HepG2 (cell line): ENCODE data around the gene TOR4A. TPM values are rescaled to one million over a fixed set of nuclear protein-coding genes. Genes with fewer than 3 reads are reported as not detected.

ENCODE experiments used
- ADNP ChIP-seq: sonication (generic); formaldehyde crosslinking; IDR thresholded peaks from 2 replicates; pipeline ENCODE4 v1.4.0; 2020; ENCODE audit warnings: missing genetic modification reagents
- CEBPZ ChIP-seq: IDR thresholded peaks from 2 replicates; pipeline ENCODE4 v1.6.1; 2012; ENCODE audit warnings: low read length, improper control_type of control experiment
- FOXK2 ChIP-seq: fragments of 450-650 bp; IDR thresholded peaks from 2 replicates; pipeline ENCODE4 v1.6.1; 2016
- HDAC6 ChIP-seq: fragments of 200-600 bp; sonication (generic); IDR thresholded peaks from 2 replicates; pipeline ENCODE4 v1.7.0; 2017; ENCODE audit warnings: mild to moderate bottlenecking, antibody characterized with exemption, low read length, low read depth
- HNF4A ChIP-seq: sonication (generic); formaldehyde crosslinking; IDR thresholded peaks from 2 replicates; pipeline ENCODE4 v1.4.0; 2020; ENCODE audit warnings: missing genetic modification reagents
- HNRNPH1 ChIP-seq: fragments of 200-400 bp; formaldehyde crosslinking; optimal IDR thresholded peaks from 2 replicates; pipeline ENCODE3; 2017; ENCODE audit warnings: mild to moderate bottlenecking, low read depth, low read length
- KDM6A ChIP-seq: IDR thresholded peaks from 2 replicates; pipeline ENCODE4 v1.6.1; 2016; ENCODE audit warnings: low read depth
- MEF2D ChIP-seq: sonication (generic); formaldehyde crosslinking; IDR thresholded peaks from 2 replicates; pipeline ENCODE4 v1.5.1; 2020; ENCODE audit warnings: mild to moderate bottlenecking, missing genetic modification reagents
- MIER2 ChIP-seq: IDR thresholded peaks from 2 replicates; pipeline ENCODE4 v1.6.1; 2016; ENCODE audit warnings: missing biosample characterization, missing genetic modification reagents
- PAF1 ChIP-seq: IDR thresholded peaks from 2 replicates; pipeline ENCODE4 v1.6.1; 2016; ENCODE audit warnings: missing genetic modification reagents, missing compliant biosample characterization
- PCBP1 ChIP-seq: fragments of 200-400 bp; formaldehyde crosslinking; IDR thresholded peaks from 2 replicates; pipeline ENCODE4 v1.6.1; 2017; ENCODE audit warnings: mild to moderate bottlenecking, low read depth, low read length, borderline replicate concordance
- SYNCRIP ChIP-seq: fragments of 200-400 bp; formaldehyde crosslinking; IDR thresholded peaks from 2 replicates; pipeline ENCODE4 v1.6.1; 2018; ENCODE audit warnings: mild to moderate bottlenecking, low read depth, low read length; ENCODE audit not compliant: insufficient read depth
- TBX3 ChIP-seq: fragments of 450-650 bp; IDR thresholded peaks from 2 replicates; pipeline ENCODE4 v1.6.1; 2017; ENCODE audit warnings: antibody characterized with exemption, mild to moderate bottlenecking, inconsistent platforms, borderline replicate concordance
- ZIK1 ChIP-seq: sonication (generic); formaldehyde crosslinking; IDR thresholded peaks from 2 replicates; pipeline ENCODE4 v1.5.0; 2020; ENCODE audit warnings: mild to moderate bottlenecking, low read depth, missing genetic modification reagents, borderline replicate concordance
- ZNF274 ChIP-seq: sonication (generic); formaldehyde crosslinking; IDR thresholded peaks from 2 replicates; pipeline ENCODE4 v1.5.1; 2020; ENCODE audit warnings: mild to moderate bottlenecking, missing genetic modification reagents
- ZNF331 ChIP-seq: sonication (generic); formaldehyde crosslinking; IDR thresholded peaks from 2 replicates; pipeline ENCODE4 v1.4.0; 2020; ENCODE audit warnings: missing genetic modification reagents
- ZNF563 ChIP-seq: sonication (generic); formaldehyde crosslinking; IDR thresholded peaks from 2 replicates; pipeline ENCODE4 v1.8.0; 2022; ENCODE audit warnings: mild to moderate bottlenecking, moderate library complexity, missing genetic modification reagents
- ZNF7 ChIP-seq: IDR thresholded peaks from 2 replicates; pipeline ENCODE4 v1.6.1; 2016; ENCODE audit warnings: missing biosample characterization, missing genetic modification reagents
- ZNF841 ChIP-seq: sonication (generic); formaldehyde crosslinking; IDR thresholded peaks from 2 replicates; pipeline ENCODE4 v1.8.1; 2023; ENCODE audit warnings: missing genetic modification reagents, borderline replicate concordance
- polyA plus RNA-seq, 8 experiments: library from polyadenylated mRNA; depleted of rRNA in 3 of 8; stranded (reverse) in 7 of 8; unstranded in 1 of 8; fragments of >200 nt; fragmentation: Illumina TruSeq in 4 of 8; extraction: Trizol in 4 of 8; gene quantifications; 2 replicates each; pipeline versions ENCODE4 v1.2.1 to v1.2.3, GENCODE V29; 2011 to 2016; ENCODE audit warnings: low read depth in 4 of 8, missing spikeins in 1 of 8, mixed read lengths in 1 of 8; ENCODE audit not compliant: insufficient read depth in 1 of 8
- total RNA-seq, 5 experiments: library from RNA; depleted of rRNA; stranded (reverse); fragments of >200 nt; fragmentation: Illumina TruSeq; extraction: Trizol; gene quantifications; 2 replicates each; pipeline ENCODE4 v1.2.3, GENCODE V29; 2016; ENCODE audit warnings: low read depth in 1 of 5
- TF ChIP-seq, protein P1 (sequence below): sonication (generic); formaldehyde crosslinking; IDR thresholded peaks from 2 replicates; pipeline ENCODE4 v1.4.0; 2020; ENCODE audit warnings: missing genetic modification reagents
- TF ChIP-seq, protein P2 (sequence below): IDR thresholded peaks from 2 replicates; pipeline ENCODE4 v1.6.1; 2012; ENCODE audit warnings: low read depth, low read length, improper control_type of control experiment

Gene TOR4A
- total and polyA plus RNA-seq, 2 of the 13 experiments (the other 11 are each of a cell fraction or from before 2014, with no cell fraction given), result 11.1 to 14.2 TPM

GRCh38 chr9:137236238-137236935 lies 41.1 kb upstream of the TOR4A start (continued):
- TF ChIP-seq, protein P1, sequence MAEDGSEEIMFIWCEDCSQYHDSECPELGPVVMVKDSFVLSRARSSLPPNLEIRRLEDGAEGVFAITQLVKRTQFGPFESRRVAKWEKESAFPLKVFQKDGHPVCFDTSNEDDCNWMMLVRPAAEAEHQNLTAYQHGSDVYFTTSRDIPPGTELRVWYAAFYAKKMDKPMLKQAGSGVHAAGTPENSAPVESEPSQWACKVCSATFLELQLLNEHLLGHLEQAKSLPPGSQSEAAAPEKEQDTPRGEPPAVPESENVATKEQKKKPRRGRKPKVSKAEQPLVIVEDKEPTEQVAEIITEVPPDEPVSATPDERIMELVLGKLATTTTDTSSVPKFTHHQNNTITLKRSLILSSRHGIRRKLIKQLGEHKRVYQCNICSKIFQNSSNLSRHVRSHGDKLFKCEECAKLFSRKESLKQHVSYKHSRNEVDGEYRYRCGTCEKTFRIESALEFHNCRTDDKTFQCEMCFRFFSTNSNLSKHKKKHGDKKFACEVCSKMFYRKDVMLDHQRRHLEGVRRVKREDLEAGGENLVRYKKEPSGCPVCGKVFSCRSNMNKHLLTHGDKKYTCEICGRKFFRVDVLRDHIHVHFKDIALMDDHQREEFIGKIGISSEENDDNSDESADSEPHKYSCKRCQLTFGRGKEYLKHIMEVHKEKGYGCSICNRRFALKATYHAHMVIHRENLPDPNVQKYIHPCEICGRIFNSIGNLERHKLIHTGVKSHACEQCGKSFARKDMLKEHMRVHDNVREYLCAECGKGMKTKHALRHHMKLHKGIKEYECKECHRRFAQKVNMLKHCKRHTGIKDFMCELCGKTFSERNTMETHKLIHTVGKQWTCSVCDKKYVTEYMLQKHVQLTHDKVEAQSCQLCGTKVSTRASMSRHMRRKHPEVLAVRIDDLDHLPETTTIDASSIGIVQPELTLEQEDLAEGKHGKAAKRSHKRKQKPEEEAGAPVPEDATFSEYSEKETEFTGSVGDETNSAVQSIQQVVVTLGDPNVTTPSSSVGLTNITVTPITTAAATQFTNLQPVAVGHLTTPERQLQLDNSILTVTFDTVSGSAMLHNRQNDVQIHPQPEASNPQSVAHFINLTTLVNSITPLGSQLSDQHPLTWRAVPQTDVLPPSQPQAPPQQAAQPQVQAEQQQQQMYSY (CRISPR knock-in tag), result no peak
- TF ChIP-seq TBX3, result no peak
- TF ChIP-seq ZIK1 (CRISPR knock-in tag), result 0 out of 2 replicates have a peak, but pooled peaks have one; percentile 15
- TF ChIP-seq ZNF841 (CRISPR knock-in tag), result no peak
- no peak for TF ChIP-seq HDAC6
- no peak for TF ChIP-seq ADNP (CRISPR knock-in tag)
- TF ChIP-seq KDM6A (CRISPR knock-in tag), result no peak
- TF ChIP-seq ZNF563 (CRISPR knock-in tag), result no peak; the same call in 1 of the 2 replicates
- peak; percentile 78 for TF ChIP-seq MIER2 (CRISPR knock-in tag)
- no peak for TF ChIP-seq HNRNPH1
- peak; percentile 65 for TF ChIP-seq MEF2D (CRISPR knock-in tag)
- TF ChIP-seq, protein P2, sequence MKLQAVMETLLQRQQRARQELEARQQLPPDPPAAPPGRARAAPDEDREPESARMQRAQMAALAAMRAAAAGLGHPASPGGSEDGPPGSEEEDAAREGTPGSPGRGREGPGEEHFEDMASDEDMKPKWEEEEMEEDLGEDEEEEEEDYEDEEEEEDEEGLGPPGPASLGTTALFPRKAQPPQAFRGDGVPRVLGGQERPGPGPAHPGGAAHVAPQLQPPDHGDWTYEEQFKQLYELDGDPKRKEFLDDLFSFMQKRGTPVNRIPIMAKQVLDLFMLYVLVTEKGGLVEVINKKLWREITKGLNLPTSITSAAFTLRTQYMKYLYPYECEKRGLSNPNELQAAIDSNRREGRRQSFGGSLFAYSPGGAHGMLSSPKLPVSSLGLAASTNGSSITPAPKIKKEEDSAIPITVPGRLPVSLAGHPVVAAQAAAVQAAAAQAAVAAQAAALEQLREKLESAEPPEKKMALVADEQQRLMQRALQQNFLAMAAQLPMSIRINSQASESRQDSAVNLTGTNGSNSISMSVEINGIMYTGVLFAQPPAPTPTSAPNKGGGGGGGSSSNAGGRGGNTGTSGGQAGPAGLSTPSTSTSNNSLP, result no peak
- peak; percentile 46 for TF ChIP-seq HNF4A (CRISPR knock-in tag)
- TF ChIP-seq SYNCRIP, result no peak
- no peak for TF ChIP-seq ZNF7 (CRISPR knock-in tag)
- no peak for TF ChIP-seq FOXK2
- TF ChIP-seq ZNF331, result peak; percentile 75; the same call in 1 of the 2 replicates
- TF ChIP-seq PCBP1, result no peak
- peak; percentile 56; the same call in 1 of the 2 replicates for TF ChIP-seq ZNF274 (CRISPR knock-in tag)
- TF ChIP-seq CEBPZ, result no peak
- no peak for TF ChIP-seq PAF1
